Measurements from ENCODE around the gene INF2. TPM values are rescaled to one million over a fixed set of nuclear protein-coding genes. Genes with fewer than 3 reads are reported as not detected.
"Not testable (repeated sequence)": the region's sequence is repeated elsewhere in the genome, so short reads cannot be mapped to it uniquely, and the experiment has no call there.

The INF2 gene
- total RNA-seq, 1 donor from 2014 or later = 130 TPM

GRCh38 chr14:104661086-104661485 lies 28.3 kb upstream of the INF2 start:
- peaks cover 20% of the 10 kb centered on the region for H3K4me1 Mint-ChIP-seq (ENCODE audit: unreplicated experiment)
- no peak overlapping the region for H3K27ac Mint-ChIP-seq (ENCODE audit: unreplicated experiment)
- TF ChIP-seq CTCF (IDR thresholded peaks at IDR 0.05) = no peak
- no peak for DNase-seq (ENCODE audit: extremely low spot score, unreplicated experiment)
- H3K9me3 Mint-ChIP-seq (ENCODE audit: unreplicated experiment) = peaks cover 4% of the 10 kb centered on the region
- peaks cover 2% of the 10 kb centered on the region for H3K36me3 Mint-ChIP-seq (ENCODE audit: unreplicated experiment)
- H3K27me3 Mint-ChIP-seq (ENCODE audit: unreplicated experiment) = no peaks in the 10 kb centered on the region
- H3K4me3 Mint-ChIP-seq (ENCODE audit: unreplicated experiment) = no peak overlapping the region

- not testable (repeated sequence) for H3K9me3 Mint-ChIP-seq (ENCODE audit: unreplicated experiment); H3K36me3 Mint-ChIP-seq (ENCODE audit: unreplicated experiment); H3K4me3 Mint-ChIP-seq (ENCODE audit: unreplicated experiment); H3K27me3 Mint-ChIP-seq (ENCODE audit: unreplicated experiment); H3K27ac Mint-ChIP-seq (ENCODE audit: unreplicated experiment); DNase-seq (ENCODE audit: extremely low spot score, unreplicated experiment)
- H3K4me1 Mint-ChIP-seq (ENCODE audit: unreplicated experiment) = peaks cover 17% of the 10 kb centered on the region
These were observed 27.8 kb upstream of the INF2 start for GRCh38 chr14:104661528-104662157.

DNA sequence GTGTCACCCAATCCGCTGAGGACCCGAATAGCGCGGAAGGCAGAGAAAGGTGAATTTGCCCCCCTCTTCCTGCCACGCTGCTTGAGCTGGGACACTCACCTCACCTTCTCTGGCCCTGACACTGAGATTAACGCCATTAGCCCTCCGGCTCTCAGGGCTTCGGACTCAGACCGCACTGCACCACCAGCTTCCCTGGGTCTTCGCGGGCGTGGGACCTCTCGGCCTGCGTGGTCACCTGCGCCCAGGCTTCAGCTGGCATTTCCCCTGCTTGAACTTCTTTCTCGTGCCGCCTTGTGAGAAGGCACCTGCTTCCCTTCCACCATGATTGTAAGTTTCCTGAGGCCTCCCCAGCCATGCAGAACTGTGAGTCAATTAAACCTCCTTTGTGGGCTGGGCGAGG lies 26.9 kb upstream of the INF2 start:
- not testable (repeated sequence) for H3K4me3 Mint-ChIP-seq (ENCODE audit: unreplicated experiment); H3K36me3 Mint-ChIP-seq (ENCODE audit: unreplicated experiment); DNase-seq (ENCODE audit: extremely low spot score, unreplicated experiment); H3K27me3 Mint-ChIP-seq (ENCODE audit: unreplicated experiment); H3K27ac Mint-ChIP-seq (ENCODE audit: unreplicated experiment); H3K9me3 Mint-ChIP-seq (ENCODE audit: unreplicated experiment)
- H3K4me1 Mint-ChIP-seq (ENCODE audit: unreplicated experiment) = peaks cover 13% of the 10 kb centered on the region

DNA sequence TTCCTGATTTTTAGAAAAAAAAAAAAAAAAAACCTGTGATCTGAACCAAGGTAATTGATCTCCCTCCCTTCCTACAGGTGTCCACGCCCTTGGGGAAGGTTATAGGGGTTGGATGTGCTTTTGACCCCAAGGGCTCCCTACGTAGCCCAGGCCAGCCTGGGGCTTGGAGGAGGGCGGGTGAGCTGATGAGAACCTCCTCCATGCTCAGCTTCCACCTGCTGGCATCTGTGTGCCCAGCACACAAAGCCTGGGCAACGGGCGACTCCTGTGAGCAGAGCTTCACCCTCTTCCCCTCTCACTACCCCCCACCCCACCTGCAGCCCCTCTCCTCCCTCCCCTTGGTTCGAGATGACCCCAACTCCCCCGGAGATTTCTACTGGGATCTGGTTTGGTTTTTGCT lies 25.3 kb upstream of the INF2 start:
- peaks cover 4% of the 10 kb centered on the region for H3K9me3 Mint-ChIP-seq (ENCODE audit: unreplicated experiment)
- peaks cover 13% of the 10 kb centered on the region for H3K4me1 Mint-ChIP-seq (ENCODE audit: unreplicated experiment)
- H3K27me3 Mint-ChIP-seq (ENCODE audit: unreplicated experiment) = no peaks in the 10 kb centered on the region
- TF ChIP-seq CTCF (IDR thresholded peaks at IDR 0.05) = no peak
- peaks cover 2% of the 10 kb centered on the region for H3K36me3 Mint-ChIP-seq (ENCODE audit: unreplicated experiment)
- H3K4me3 Mint-ChIP-seq (ENCODE audit: unreplicated experiment) = no peak overlapping the region
- H3K27ac Mint-ChIP-seq (ENCODE audit: unreplicated experiment) = no peak overlapping the region
- DNase-seq (ENCODE audit: extremely low spot score, unreplicated experiment) = no peak

DNA sequence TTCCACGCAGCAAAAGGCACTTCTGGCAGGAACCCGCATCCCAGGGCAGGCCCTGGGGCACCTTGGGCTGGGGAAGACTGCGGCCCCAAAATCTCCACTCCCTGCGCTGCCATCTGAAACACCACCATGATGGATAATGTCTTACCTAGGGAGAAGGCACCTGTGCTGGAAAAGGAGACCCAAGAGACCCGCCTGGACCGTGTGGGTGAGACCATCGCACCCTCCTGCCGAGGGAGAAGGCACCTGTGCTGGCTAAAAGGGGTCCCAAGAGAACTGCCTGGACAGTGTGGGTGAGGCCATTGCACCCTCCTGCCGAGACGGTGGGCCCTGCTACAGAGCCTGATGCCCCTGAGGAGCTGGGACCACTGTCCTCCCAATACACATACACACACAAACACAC lies 24.8 kb upstream of the INF2 start:
- Mint-ChIP-seq H3K4me1 (ENCODE audit: unreplicated experiment) (peaks cover 13% of the 10 kb centered on the region), H3K4me3 (ENCODE audit: unreplicated experiment) (no peak overlapping the region), H3K36me3 (ENCODE audit: unreplicated experiment) (peaks cover 2% of the 10 kb centered on the region), H3K27me3 (ENCODE audit: unreplicated experiment) (no peaks in the 10 kb centered on the region), H3K9me3 (ENCODE audit: unreplicated experiment) (peaks cover 4% of the 10 kb centered on the region), H3K27ac (ENCODE audit: unreplicated experiment) (no peak overlapping the region)
- TF ChIP-seq CTCF (IDR thresholded peaks at IDR 0.05) = no peak
- DNase-seq (ENCODE audit: extremely low spot score, unreplicated experiment) = no peak

GRCh38 chr14:104665114-104665656 lies 24.2 kb upstream of the INF2 start:
- Mint-ChIP-seq H3K4me1 (ENCODE audit: unreplicated experiment) (peaks cover 12% of the 10 kb centered on the region), H3K27ac (ENCODE audit: unreplicated experiment) (peak overlapping the region; percentile 70), H3K4me3 (ENCODE audit: unreplicated experiment) (no peak overlapping the region), H3K27me3 (ENCODE audit: unreplicated experiment) (no peaks in the 10 kb centered on the region), H3K36me3 (ENCODE audit: unreplicated experiment) (peaks cover 2% of the 10 kb centered on the region), H3K9me3 (ENCODE audit: unreplicated experiment) (peaks cover 4% of the 10 kb centered on the region)
- DNase-seq (ENCODE audit: extremely low spot score, unreplicated experiment) = no peak
- no peak for TF ChIP-seq CTCF (IDR thresholded peaks at IDR 0.05)

Measured in osteocyte (in vitro differentiated cells).